A549 treated with CpdA at 1 μM for 4 hours (cell line): ENCODE measurements around the gene DEPDC1. TPM values are rescaled to one million over a fixed set of nuclear protein-coding genes. Genes with fewer than 3 reads are reported as not detected.

ENCODE experiments used
- total RNA-seq: library from RNA; stranded (reverse); fragments of 200-300 nt; extraction: Qiagen RNA extraction; gene quantifications from 5 replicates; pipeline ENCODE4 v1.2.3, GENCODE V29; 2022; ENCODE audit warnings: low read depth

Gene DEPDC1, protein sequence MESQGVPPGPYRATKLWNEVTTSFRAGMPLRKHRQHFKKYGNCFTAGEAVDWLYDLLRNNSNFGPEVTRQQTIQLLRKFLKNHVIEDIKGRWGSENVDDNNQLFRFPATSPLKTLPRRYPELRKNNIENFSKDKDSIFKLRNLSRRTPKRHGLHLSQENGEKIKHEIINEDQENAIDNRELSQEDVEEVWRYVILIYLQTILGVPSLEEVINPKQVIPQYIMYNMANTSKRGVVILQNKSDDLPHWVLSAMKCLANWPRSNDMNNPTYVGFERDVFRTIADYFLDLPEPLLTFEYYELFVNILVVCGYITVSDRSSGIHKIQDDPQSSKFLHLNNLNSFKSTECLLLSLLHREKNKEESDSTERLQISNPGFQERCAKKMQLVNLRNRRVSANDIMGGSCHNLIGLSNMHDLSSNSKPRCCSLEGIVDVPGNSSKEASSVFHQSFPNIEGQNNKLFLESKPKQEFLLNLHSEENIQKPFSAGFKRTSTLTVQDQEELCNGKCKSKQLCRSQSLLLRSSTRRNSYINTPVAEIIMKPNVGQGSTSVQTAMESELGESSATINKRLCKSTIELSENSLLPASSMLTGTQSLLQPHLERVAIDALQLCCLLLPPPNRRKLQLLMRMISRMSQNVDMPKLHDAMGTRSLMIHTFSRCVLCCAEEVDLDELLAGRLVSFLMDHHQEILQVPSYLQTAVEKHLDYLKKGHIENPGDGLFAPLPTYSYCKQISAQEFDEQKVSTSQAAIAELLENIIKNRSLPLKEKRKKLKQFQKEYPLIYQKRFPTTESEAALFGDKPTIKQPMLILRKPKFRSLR
- 12.2 to 15.3 TPM (median 13.7 TPM) in 5 replicates for total RNA-seq

DNA sequence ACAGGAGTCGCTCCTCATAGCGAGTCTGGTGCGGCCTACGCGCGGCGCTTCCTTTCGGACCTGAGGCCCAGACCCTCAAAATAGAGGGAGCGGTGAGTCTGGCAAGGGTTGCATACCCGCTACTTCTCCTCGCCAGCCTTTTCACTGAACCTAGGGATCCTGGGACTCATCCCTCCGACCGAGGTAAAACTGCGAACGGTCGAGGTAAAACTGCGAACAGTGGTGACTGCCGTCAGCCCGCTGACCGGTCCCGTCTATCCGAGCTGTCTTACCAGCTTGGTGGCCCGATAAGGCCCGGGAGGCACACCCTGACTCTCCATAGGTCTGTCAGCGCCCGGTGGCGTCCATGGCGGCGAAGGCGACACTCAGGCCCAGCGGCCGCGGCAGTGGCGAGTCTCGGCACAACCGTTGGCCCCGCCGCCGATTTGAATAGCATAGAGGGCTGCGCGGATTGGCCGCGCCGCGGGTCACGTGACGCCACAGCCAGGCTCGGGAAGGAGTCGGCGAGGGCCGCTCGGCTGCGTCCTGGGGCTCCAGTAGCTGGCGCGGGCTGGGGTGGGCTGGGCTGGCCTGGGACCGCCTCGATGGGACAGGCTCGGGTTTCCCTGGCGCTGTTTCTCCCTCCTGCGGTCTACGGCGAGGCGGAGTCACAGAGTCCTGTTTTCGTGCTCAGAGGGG, at the start of gene DEPDC1:
Gene DEPDC1 (minus strand): TSS at position 403 of the 678 bp plus-strand sequence. CDS start 83 bp downstream, at position 320.

DNA sequence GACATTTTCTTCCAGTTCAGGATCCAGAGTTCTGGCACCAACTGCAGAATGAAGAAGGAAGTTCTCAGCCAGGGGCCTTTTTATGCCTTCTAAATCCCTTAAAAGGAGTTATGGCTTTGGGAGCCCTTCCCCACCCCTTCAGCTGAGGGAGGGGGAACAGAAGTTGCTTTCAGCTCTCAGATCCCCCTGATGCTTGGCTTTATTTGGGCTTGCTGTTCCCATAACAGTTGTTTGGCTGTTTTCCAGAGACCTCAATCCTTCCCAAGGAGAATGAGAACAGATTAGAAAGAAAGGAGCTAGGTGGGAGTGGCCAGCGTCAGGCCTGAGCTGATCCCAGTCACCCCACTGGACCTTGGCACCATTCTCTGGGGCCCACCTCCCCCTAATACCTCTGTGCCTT, 47.0 kb downstream of the DEPDC1 start, which contains the start of gene RPE65:
Gene RPE65 (minus strand): TSS at position 54 of the 400 bp plus-strand sequence. CDS start 49 bp downstream, at position 5.

Other genes with a start within 250 kb of the DEPDC1 start
- not detected in 5 replicates for gene RPE65, start 47.1 kb downstream of the DEPDC1 start, total RNA-seq